HEK293 (cell line): ENCODE measurements around the gene ABCB9.
A peak's percentile ranks its signal among the peaks of the same experiment; 100 is the strongest.

ENCODE experiments used
- ELK4 ChIP-seq: IDR thresholded peaks from 2 replicates; pipeline ENCODE4 v1.6.1; 2011; ENCODE audit warnings: mild to moderate bottlenecking, low read depth, low read length, borderline replicate concordance
- PATZ1 ChIP-seq: fragments of 450-650 bp; formaldehyde crosslinking; IDR thresholded peaks from 2 replicates; pipeline ENCODE4 v1.5.1; 2016; ENCODE audit warnings: missing biosample characterization, missing genetic modification characterization
- PBX3 ChIP-seq: sonication (generic); formaldehyde crosslinking; IDR thresholded peaks from 2 replicates; pipeline ENCODE4 v1.8.1; 2022; ENCODE audit warnings: mild to moderate bottlenecking, moderate library complexity, missing genetic modification reagents
- RBAK ChIP-seq: fragments of 450-650 bp; formaldehyde crosslinking; IDR thresholded peaks from 2 replicates; pipeline ENCODE4 v1.5.1; 2016; ENCODE audit warnings: missing biosample characterization, missing genetic modification characterization
- YY1 ChIP-seq: fragments of 450-650 bp; formaldehyde crosslinking; IDR thresholded peaks from 2 replicates; pipeline ENCODE4 v1.5.1; 2018; ENCODE audit warnings: missing biosample characterization, missing genetic modification characterization
- ZBTB20 ChIP-seq: fragments of 450-650 bp; formaldehyde crosslinking; IDR thresholded peaks from 2 replicates; pipeline ENCODE4 v1.5.1; 2016; ENCODE audit warnings: missing biosample characterization, missing genetic modification characterization
- ZEB2 ChIP-seq: fragments of 450-650 bp; formaldehyde crosslinking; IDR thresholded peaks from 2 replicates; pipeline ENCODE4 v1.5.1; 2016; ENCODE audit warnings: missing biosample characterization, missing genetic modification characterization
- ZNF266 ChIP-seq: fragments of 450-650 bp; formaldehyde crosslinking; IDR thresholded peaks from 2 replicates; pipeline ENCODE4 v1.5.1; 2016; ENCODE audit warnings: missing biosample characterization, missing genetic modification characterization, low read depth
- ZNF280D ChIP-seq: fragments of 450-650 bp; formaldehyde crosslinking; IDR thresholded peaks from 2 replicates; pipeline ENCODE4 v1.5.1; 2016; ENCODE audit warnings: missing biosample characterization, missing genetic modification characterization
- ZNF366 ChIP-seq: fragments of 450-650 bp; formaldehyde crosslinking; conservative IDR thresholded peaks from 2 replicates; pipeline ENCODE4 v1.5.1; 2016; ENCODE audit warnings: missing biosample characterization, missing genetic modification characterization
- ZNF394 ChIP-seq: fragments of 450-650 bp; formaldehyde crosslinking; IDR thresholded peaks from 2 replicates; pipeline ENCODE4 v1.5.1; 2016; ENCODE audit warnings: missing biosample characterization, missing genetic modification characterization, mild to moderate bottlenecking, moderate library complexity, borderline replicate concordance
- ZNF513 ChIP-seq: fragments of 450-650 bp; IDR thresholded peaks from 2 replicates; pipeline ENCODE4 v1.5.1; 2018; ENCODE audit warnings: missing biosample characterization, missing genetic modification characterization
- ZNF514 ChIP-seq: fragments of 450-650 bp; formaldehyde crosslinking; IDR thresholded peaks from 2 replicates; pipeline ENCODE4 v1.5.1; 2016; ENCODE audit warnings: missing biosample characterization, missing genetic modification characterization
- ZNF548 ChIP-seq: fragments of 450-650 bp; formaldehyde crosslinking; IDR thresholded peaks from 2 replicates; pipeline ENCODE4 v1.5.1; 2016; ENCODE audit warnings: missing biosample characterization, missing genetic modification characterization
- ZNF580 ChIP-seq: fragments of 450-650 bp; formaldehyde crosslinking; IDR thresholded peaks from 2 replicates; pipeline ENCODE4 v1.5.1; 2016; ENCODE audit warnings: missing biosample characterization, missing genetic modification characterization
- ZNF629 ChIP-seq: fragments of 450-650 bp; formaldehyde crosslinking; IDR thresholded peaks from 2 replicates; pipeline ENCODE4 v1.5.1; 2017; ENCODE audit warnings: missing biosample characterization, missing genetic modification characterization
- ZNF639 ChIP-seq: fragments of 450-650 bp; formaldehyde crosslinking; IDR thresholded peaks from 2 replicates; pipeline ENCODE4 v1.5.1; 2016; ENCODE audit warnings: missing biosample characterization, missing genetic modification characterization
- ZNF76 ChIP-seq: fragments of 450-650 bp; formaldehyde crosslinking; IDR thresholded peaks from 2 replicates; pipeline ENCODE4; 2016; ENCODE audit warnings: low read depth, missing biosample characterization, missing genetic modification characterization, borderline replicate concordance
- ZNF843 ChIP-seq: fragments of 450-650 bp; formaldehyde crosslinking; IDR thresholded peaks from 2 replicates; pipeline ENCODE4 v1.5.1; 2016; ENCODE audit warnings: missing biosample characterization, missing genetic modification characterization
- ZSCAN18 ChIP-seq: fragments of 450-650 bp; formaldehyde crosslinking; IDR thresholded peaks from 2 replicates; pipeline ENCODE4 v1.5.1; 2016; ENCODE audit warnings: missing biosample characterization, missing genetic modification characterization
- ZSCAN30 ChIP-seq: fragments of 450-650 bp; IDR thresholded peaks from 2 replicates; pipeline ENCODE4 v1.5.1; 2018; ENCODE audit warnings: missing biosample characterization, mild to moderate bottlenecking, missing genetic modification characterization, moderate library complexity

ABCB9 gene

GRCh38 chr12:122895704-122896636 is 70.3 kb downstream of the ABCB9 start, which contains the start of gene VPS37B (continued):
- TF ChIP-seq ZNF280D (tag by site-specific recombination) (0 out of 2 replicates have a peak, but pooled peaks have one; percentile 46), PBX3 (CRISPR knock-in tag) (peak; percentile 75), ZNF514 (no peak), ZNF548 (no peak), ZEB2 (tag by site-specific recombination) (peak; percentile 84), PATZ1 (tag by site-specific recombination) (peak; percentile 94), ZSCAN18 (peak; percentile 74; the same call in 1 of the 2 replicates), ZNF639 (tag by site-specific recombination) (peak; percentile 85), ZNF513 (tag by site-specific recombination) (0 out of 2 replicates have a peak, but pooled peaks have one; percentile 41), ELK4 (peak; percentile 55; the same call in 1 of the 2 replicates), ZNF366 (tag by site-specific recombination) (0 out of 2 replicates have a peak, but pooled peaks have one; percentile 33), ZNF843 (tag by site-specific recombination) (peak; percentile 25; the same call in 1 of the 2 replicates), ZNF394 (tag by site-specific recombination) (peak; percentile 44; the same call in 1 of the 2 replicates), ZNF580 (tag by site-specific recombination) (peak; percentile 43; the same call in 1 of the 2 replicates), RBAK (tag by site-specific recombination) (no peak), ZSCAN30 (tag by site-specific recombination) (peak; percentile 94), ZNF266 (no peak), ZNF629 (tag by site-specific recombination) (peak; percentile 100), ZNF76 (tag by site-specific recombination) (peak; percentile 77; the same call in 1 of the 2 replicates), YY1 (tag by site-specific recombination) (peak; percentile 73), ZBTB20 (peak; percentile 23; the same call in 1 of the 2 replicates)
